GM21825 (cell line): ENCODE measurements around the gene LDB2.
"Not testable (repeated sequence)": the region's sequence is repeated elsewhere in the genome, so short reads cannot be mapped to it uniquely, and the experiment has no call there.

Experiments used
- ATAC-seq: cut with Tn5 transposase; IDR thresholded peaks from one replicate; pipeline ENCODE4 v1.9.1; 2021; ENCODE audit warnings: mild to moderate bottlenecking, moderate library complexity; ENCODE audit not compliant: unreplicated experiment

The LDB2 gene

DNA sequence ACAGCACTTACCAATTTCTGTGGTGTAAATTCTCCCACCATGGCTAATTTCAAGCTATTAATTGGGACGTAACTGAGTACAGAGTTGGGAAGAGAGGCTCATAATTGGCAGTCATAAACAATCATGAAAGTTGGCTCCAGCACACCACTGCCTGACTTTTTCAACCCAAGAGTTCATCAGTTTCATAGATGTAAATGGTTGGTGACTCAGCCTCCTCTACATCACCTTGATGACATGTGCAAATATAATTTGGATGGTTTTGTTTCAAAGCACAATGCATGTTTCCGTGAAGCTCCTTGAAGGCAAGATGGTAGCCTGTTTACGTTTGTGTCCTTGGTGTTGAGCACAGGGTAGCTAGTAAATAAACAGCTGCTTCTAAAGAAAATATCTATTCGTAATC lies 235.1 kb downstream of the LDB2 start:
- ATAC-seq: no peak

DNA sequence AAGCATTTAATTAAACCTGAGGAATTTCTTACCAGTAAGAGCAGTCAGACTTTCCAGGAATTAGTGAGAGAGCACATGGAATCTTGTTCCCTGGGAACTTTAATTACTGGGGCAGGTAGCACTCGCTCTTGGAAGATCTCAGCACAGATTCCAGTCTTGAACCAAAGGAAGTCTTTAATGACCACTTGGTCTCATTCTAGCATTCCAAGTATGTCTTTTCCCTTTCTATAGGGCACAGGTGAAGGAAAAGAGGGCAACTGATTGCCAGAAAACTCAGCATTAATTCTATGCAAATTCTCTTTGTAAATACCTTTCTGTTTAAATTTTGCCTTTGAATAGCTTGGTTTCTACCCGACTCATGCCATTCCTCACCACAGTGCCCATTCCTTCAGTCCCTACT lies 236.6 kb downstream of the LDB2 start:
- no peak for ATAC-seq

DNA sequence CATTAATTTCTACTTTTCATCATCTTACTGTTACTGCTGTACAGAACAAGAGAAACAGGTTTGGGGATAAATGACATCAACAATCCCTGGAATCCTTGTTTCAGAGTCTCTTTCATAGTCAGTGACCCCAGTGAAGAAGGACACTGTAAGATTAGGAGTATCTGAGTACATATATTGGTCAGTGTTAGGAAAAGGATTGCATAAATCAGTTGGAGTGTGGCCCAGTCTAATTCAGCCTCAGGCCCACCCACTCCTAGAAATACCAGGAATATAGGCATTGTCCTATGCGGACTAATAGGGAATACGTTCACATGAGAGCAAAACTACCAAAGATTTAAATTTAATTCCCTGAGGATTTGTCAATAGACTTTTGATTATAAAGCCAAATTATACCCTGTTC lies 237.8 kb downstream of the LDB2 start:
- ATAC-seq: no peak

GRCh38 chr4:16659694-16660093 lies 238.8 kb downstream of the LDB2 start:
- ATAC-seq: no peak

- no peak for ATAC-seq
Observed at GRCh38 chr4:16659079-16659478, 239.4 kb downstream of the LDB2 start.

DNA sequence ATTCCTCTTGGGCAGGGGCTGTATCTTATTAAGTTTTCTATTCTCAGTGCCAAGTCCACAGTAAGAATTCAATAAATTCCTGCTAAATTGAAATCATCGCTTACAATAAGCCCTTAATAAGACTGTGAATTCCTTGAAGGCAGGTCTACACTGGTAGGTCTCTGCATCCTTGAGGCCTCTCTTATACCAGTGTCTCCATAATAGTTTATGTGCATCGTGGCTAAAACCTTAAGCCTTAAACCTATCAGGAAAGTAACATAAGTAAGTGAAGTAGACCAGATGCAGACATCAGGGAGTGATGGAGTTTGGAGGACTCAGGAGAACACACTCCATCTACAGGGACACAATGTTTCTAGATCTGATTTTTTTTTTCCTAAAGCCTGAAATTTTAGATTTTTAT lies 240.3 kb downstream of the LDB2 start:
- ATAC-seq: no peak

DNA sequence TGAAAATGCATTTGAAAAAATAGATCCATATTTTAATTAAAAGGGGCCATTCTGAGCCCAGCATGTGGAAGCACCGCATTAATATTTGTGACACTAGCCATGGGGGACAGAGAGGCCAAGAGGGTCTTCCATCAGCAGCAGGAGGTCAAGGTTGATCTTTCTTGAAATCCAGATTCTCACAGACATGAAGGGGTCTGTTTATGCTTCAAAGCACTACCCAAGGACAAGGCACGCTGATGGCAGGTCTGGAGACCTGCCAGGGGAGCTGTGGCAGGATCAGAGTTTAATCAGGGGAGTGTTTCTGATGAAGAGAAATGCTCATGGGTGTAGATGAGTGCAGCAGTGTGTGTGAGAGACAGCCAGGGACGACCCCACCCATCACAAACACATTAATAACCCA lies 243.3 kb downstream of the LDB2 start:
- ATAC-seq: no peak

GRCh38 chr4:16652732-16653305 lies 245.6 kb downstream of the LDB2 start:
- ATAC-seq: no peak

- ATAC-seq: no peak
Observed at GRCh38 chr4:16646459-16646858, 252.0 kb downstream of the LDB2 start.

- ATAC-seq: no peak
Observed at GRCh38 chr4:16643893-16644292, 254.6 kb downstream of the LDB2 start.

- ATAC-seq: no peak
Observed at GRCh38 chr4:16642897-16643296, 255.5 kb downstream of the LDB2 start.

- ATAC-seq: no peak
Observed at GRCh38 chr4:16641971-16642370, 256.5 kb downstream of the LDB2 start.

GRCh38 chr4:16636912-16637630 lies 261.4 kb downstream of the LDB2 start:
- no peak for ATAC-seq

- no peak for ATAC-seq
Observed at GRCh38 chr4:16636304-16636703, 262.1 kb downstream of the LDB2 start.

GRCh38 chr4:16629274-16629673 lies 269.2 kb downstream of the LDB2 start:
- not testable (repeated sequence) for ATAC-seq

DNA sequence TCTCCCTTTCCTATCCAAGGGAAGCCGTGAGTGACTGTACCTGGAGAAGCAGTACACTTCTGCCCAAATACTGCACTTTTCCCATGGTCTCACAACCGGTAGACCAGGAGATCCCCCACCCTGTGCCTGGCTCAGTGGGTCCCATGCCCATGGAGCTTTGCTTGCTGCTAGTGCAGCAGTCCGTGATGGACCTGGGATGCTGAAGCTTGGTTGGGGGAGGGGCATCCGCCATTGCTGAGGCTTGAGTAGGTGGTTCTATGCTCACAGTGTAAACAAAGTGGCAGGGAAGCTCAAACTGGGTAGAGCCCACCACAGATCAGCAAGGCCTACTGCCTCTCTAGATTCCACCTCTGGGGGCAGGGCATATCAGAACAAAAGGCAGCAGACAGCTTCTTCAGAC lies 269.6 kb downstream of the LDB2 start:
- ATAC-seq: not testable (repeated sequence)

- ATAC-seq: no peak
Observed at GRCh38 chr4:16627999-16628398, 270.4 kb downstream of the LDB2 start.

DNA sequence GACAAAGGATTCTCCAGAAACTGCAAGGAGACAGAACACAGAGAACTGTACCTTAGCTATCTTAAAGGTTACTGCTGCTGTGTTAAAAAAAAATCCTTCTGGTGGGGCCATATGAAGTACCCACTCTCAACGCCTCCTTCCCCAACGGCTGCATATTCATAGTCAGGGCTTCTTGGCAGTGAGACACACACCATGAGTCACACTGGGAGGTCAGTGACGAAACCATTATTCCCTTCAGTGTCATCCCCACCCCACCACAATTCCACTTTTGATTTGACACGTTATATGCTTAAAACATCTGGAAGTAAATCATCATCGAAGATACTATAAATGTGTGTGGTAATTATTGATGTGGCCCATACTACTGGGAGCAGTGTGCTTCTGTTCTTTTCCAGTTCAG lies 271.5 kb downstream of the LDB2 start:
- no peak for ATAC-seq

- no peak for ATAC-seq
Observed at GRCh38 chr4:16622826-16623225, 275.6 kb downstream of the LDB2 start.

- ATAC-seq: no peak
Observed at GRCh38 chr4:16617435-16617834, 281.0 kb downstream of the LDB2 start.

DNA sequence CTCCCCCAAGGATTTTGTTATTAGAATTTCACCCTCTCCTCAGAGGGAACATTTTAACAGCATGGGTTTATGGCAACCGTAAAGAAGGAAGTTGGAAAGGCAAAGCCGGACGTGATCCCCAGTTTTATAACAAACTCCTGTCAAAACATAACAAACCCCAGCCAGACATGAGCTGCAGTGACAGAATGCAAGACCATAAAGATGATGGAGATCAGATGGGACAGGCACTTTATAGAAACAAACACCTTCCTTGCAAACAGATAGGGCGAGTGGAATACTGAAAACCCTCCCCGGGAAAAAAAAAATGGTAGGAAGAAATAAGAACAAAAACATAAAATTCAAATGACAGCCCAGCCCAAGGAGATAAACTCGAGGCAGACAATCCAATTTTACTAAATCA lies 281.4 kb downstream of the LDB2 start:
- ATAC-seq: no peak

DNA sequence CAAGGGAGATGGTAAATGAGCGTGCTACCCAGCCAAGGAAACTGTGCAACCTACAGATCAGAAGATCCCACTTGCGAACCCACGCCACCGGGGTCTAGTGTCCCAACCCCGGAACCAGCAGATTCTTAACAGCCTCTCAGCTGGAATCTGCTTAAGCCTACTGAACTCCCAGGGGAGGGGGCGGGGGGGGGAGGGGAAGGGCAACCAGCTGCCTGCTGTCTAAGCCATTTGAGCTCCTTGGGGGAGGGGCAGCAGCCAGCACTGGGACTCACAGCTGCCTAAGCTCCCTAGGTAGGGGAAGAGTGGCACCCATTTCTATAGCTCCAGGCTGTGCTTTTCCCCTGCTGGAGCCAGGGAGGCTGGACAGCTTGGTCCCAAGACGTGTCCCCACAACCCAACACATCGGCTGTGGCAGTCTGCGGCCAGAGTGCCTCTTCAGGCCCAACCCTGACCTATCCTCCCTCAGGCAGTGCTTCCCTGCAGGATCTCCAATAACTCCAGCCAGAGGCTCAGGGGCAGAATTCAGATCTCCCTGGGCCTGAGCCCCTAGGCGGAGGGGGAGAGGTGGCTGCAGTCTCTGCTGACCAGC lies 289.2 kb downstream of the LDB2 start:
- ATAC-seq: no peak
